ENCODE results near the gene SPSB1.

The SPSB1 gene

GRCh38 chr1:9321986-9322660, 29.4 kb downstream of the SPSB1 start:
- TF ChIP-seq CTCF (IDR thresholded peaks at IDR 0.05; ENCODE audit: insufficient read depth, low read depth, low read length, missing control alignments), result no peak
- no peak for DNase-seq (ENCODE audit: low read depth)
- H3K4me3 ChIP-seq (ENCODE audit: low read depth, low read length), result no peak overlapping the region

- DNase-seq (ENCODE audit: low read depth), result no peak
- H3K4me3 ChIP-seq (ENCODE audit: low read depth, low read length), result no peak overlapping the region
- TF ChIP-seq CTCF (IDR thresholded peaks at IDR 0.05; ENCODE audit: insufficient read depth, low read depth, low read length, missing control alignments), result no peak
Observed at GRCh38 chr1:9322661-9323244, 30.1 kb downstream of the SPSB1 start.

- DNase-seq (ENCODE audit: low read depth), result no peak
- H3K4me3 ChIP-seq (ENCODE audit: low read depth, low read length), result no peak overlapping the region
- no peak for TF ChIP-seq CTCF (IDR thresholded peaks at IDR 0.05; ENCODE audit: insufficient read depth, low read depth, low read length, missing control alignments)
Observed at GRCh38 chr1:9324246-9325096, 31.8 kb downstream of the SPSB1 start.

GRCh38 chr1:9326596-9326995, 33.9 kb downstream of the SPSB1 start:
- no peak for TF ChIP-seq CTCF (IDR thresholded peaks at IDR 0.05; ENCODE audit: insufficient read depth, low read depth, low read length, missing control alignments)
- no peak overlapping the region for H3K4me3 ChIP-seq (ENCODE audit: low read depth, low read length)
- no peak for DNase-seq (ENCODE audit: low read depth)

- DNase-seq (ENCODE audit: low read depth), result no peak
- no peak overlapping the region for H3K4me3 ChIP-seq (ENCODE audit: low read depth, low read length)
- TF ChIP-seq CTCF (IDR thresholded peaks at IDR 0.05; ENCODE audit: insufficient read depth, low read depth, low read length, missing control alignments), result no peak
Observed at GRCh38 chr1:9328201-9328600, 35.5 kb downstream of the SPSB1 start.

- no peak for TF ChIP-seq CTCF (IDR thresholded peaks at IDR 0.05; ENCODE audit: insufficient read depth, low read depth, low read length, missing control alignments)
- no peak overlapping the region for H3K4me3 ChIP-seq (ENCODE audit: low read depth, low read length)
- no peak for DNase-seq (ENCODE audit: low read depth)
Observed at GRCh38 chr1:9328715-9329114, 36.0 kb downstream of the SPSB1 start.
